HEK293 (cell line): ENCODE results near the gene GDE1.

ENCODE experiments used
- CTCF ChIA-PET: fragments of 350-600 bp; formaldehyde crosslinking; extraction: SDS; loops from one replicate; lab custom pipeline; 2021; ENCODE audit warnings: antibody characterized with exemption; lab: Yijun Ruan, JAX
- POLR2A ChIA-PET: fragments of 300-600 bp; formaldehyde crosslinking; extraction: SDS; loops from one replicate; lab custom pipeline; 2020; ENCODE audit warnings: antibody characterized with exemption, inconsistent platforms; lab: Yijun Ruan, JAX
- H3K27ac ChIP-seq: fragments of 200-500 bp; sonication (Bioruptor generic); 2 replicates; pipeline ENCODE4 v1.5.1; 2014; ENCODE audit warnings: low read depth, low read length, control low read depth, inconsistent platforms; ENCODE audit errors: extremely low read depth
- H3K36me3 ChIP-seq, 2 experiments: fragments of 200-500 bp in 1 of 2; sonication (Bioruptor generic) in 1 of 2; 1 replicate in 1 of 2; 2 replicates in 1 of 2; pipeline ENCODE4 v1.5.1; 2014 to 2017; ENCODE audit warnings: inconsistent platforms in 2 of 2, low read length in 2 of 2; ENCODE audit not compliant: control insufficient read depth in 2 of 2, insufficient read depth in 1 of 2
- H3K4me1 ChIP-seq: fragments of 200-500 bp; sonication (Bioruptor generic); 2 replicates; pipeline ENCODE4 v1.5.1; 2014; ENCODE audit warnings: mild to moderate bottlenecking, low read length, inconsistent platforms; ENCODE audit not compliant: control insufficient read depth, insufficient read depth
- H3K4me3 ChIP-seq: 2 replicates; pipeline ENCODE4 v1.5.1; 2011; ENCODE audit warnings: low read depth, mild to moderate bottlenecking, control low read depth, low read length, moderate library complexity
- H3K9me3 ChIP-seq: fragments of 200-500 bp; sonication (Bioruptor generic); 2 replicates; pipeline ENCODE4 v1.5.1; 2014; ENCODE audit warnings: low read depth, low read length, inconsistent platforms; ENCODE audit not compliant: control insufficient read depth, insufficient read depth
- BCL11A ChIP-seq: fragments of 450-650 bp; formaldehyde crosslinking; IDR thresholded peaks from 2 replicates; pipeline ENCODE4 v1.5.1; 2016; ENCODE audit warnings: low read depth, missing biosample characterization, missing genetic modification characterization
- BCL6B ChIP-seq: fragments of 450-650 bp; formaldehyde crosslinking; IDR thresholded peaks from 2 replicates; pipeline ENCODE4 v1.5.1; 2017; ENCODE audit warnings: missing biosample characterization, missing genetic modification characterization
- ELK4 ChIP-seq: IDR thresholded peaks from 2 replicates; pipeline ENCODE4 v1.6.1; 2011; ENCODE audit warnings: mild to moderate bottlenecking, low read depth, low read length, borderline replicate concordance
- GFI1B ChIP-seq: fragments of 450-650 bp; formaldehyde crosslinking; IDR thresholded peaks from 2 replicates; pipeline ENCODE4 v1.5.1; 2016; ENCODE audit warnings: missing biosample characterization, missing genetic modification characterization
- KLF16 ChIP-seq: fragments of 450-650 bp; formaldehyde crosslinking; IDR thresholded peaks from 2 replicates; pipeline ENCODE4 v1.5.1; 2017; ENCODE audit warnings: missing biosample characterization, missing genetic modification characterization
- SCRT1 ChIP-seq: fragments of 450-650 bp; formaldehyde crosslinking; IDR thresholded peaks from 2 replicates; pipeline ENCODE4 v1.5.1; 2016; ENCODE audit warnings: missing biosample characterization, missing genetic modification characterization, borderline replicate concordance
- SCRT2 ChIP-seq: fragments of 450-650 bp; formaldehyde crosslinking; IDR thresholded peaks from 2 replicates; pipeline ENCODE4 v1.5.1; 2016; ENCODE audit warnings: missing biosample characterization, missing genetic modification characterization
- TRIM28 ChIP-seq: IDR thresholded peaks from 2 replicates; pipeline ENCODE4 v1.6.1; 2011; ENCODE audit warnings: low read length, control low read depth, borderline replicate concordance
- YY2 ChIP-seq: fragments of 450-650 bp; formaldehyde crosslinking; IDR thresholded peaks from 2 replicates; pipeline ENCODE4 v1.5.1; 2016; ENCODE audit warnings: missing biosample characterization, missing genetic modification characterization
- ZBTB1 ChIP-seq: fragments of 450-650 bp; formaldehyde crosslinking; IDR thresholded peaks from 2 replicates; pipeline ENCODE4 v1.5.1; 2016; ENCODE audit warnings: missing biosample characterization, missing genetic modification characterization
- ZNF114 ChIP-seq: fragments of 450-650 bp; formaldehyde crosslinking; IDR thresholded peaks from 2 replicates; pipeline ENCODE4 v1.5.0; 2017; ENCODE audit warnings: missing biosample characterization, missing genetic modification characterization
- ZNF121 ChIP-seq: fragments of 450-650 bp; formaldehyde crosslinking; IDR thresholded peaks from 2 replicates; pipeline ENCODE4 v1.5.1; 2016; ENCODE audit warnings: missing biosample characterization, missing genetic modification characterization
- ZNF174 ChIP-seq: fragments of 450-650 bp; formaldehyde crosslinking; IDR thresholded peaks from 2 replicates; pipeline ENCODE4 v1.5.0; 2017; ENCODE audit warnings: missing biosample characterization, mild to moderate bottlenecking, missing genetic modification characterization
- ZNF202 ChIP-seq: fragments of 450-650 bp; formaldehyde crosslinking; IDR thresholded peaks from 2 replicates; pipeline ENCODE4 v1.5.1; 2016; ENCODE audit warnings: missing biosample characterization, missing genetic modification characterization, borderline replicate concordance
- ZNF211 ChIP-seq: fragments of 450-650 bp; formaldehyde crosslinking; IDR thresholded peaks from 2 replicates; pipeline ENCODE4 v1.5.1; 2016; ENCODE audit warnings: low read depth, missing biosample characterization, missing genetic modification characterization
- ZNF214 ChIP-seq: fragments of 450-650 bp; formaldehyde crosslinking; IDR thresholded peaks from 2 replicates; pipeline ENCODE4 v1.5.1; 2017; ENCODE audit warnings: missing biosample characterization, mild to moderate bottlenecking, missing genetic modification characterization, borderline replicate concordance
- ZNF266 ChIP-seq: fragments of 450-650 bp; formaldehyde crosslinking; IDR thresholded peaks from 2 replicates; pipeline ENCODE4 v1.5.1; 2016; ENCODE audit warnings: missing biosample characterization, missing genetic modification characterization, low read depth
- ZNF311 ChIP-seq: fragments of 450-650 bp; formaldehyde crosslinking; IDR thresholded peaks from 2 replicates; pipeline ENCODE4 v1.5.1; 2017; ENCODE audit warnings: missing biosample characterization, missing genetic modification characterization, borderline replicate concordance
- ZNF335 ChIP-seq: fragments of 450-650 bp; formaldehyde crosslinking; conservative IDR thresholded peaks from 2 replicates; pipeline ENCODE4 v1.5.1; 2016; ENCODE audit warnings: missing biosample characterization, missing genetic modification characterization
- ZNF473 ChIP-seq: fragments of 450-650 bp; formaldehyde crosslinking; IDR thresholded peaks from 2 replicates; pipeline ENCODE4 v1.5.1; 2017; ENCODE audit warnings: missing biosample characterization, missing genetic modification characterization
- ZNF510 ChIP-seq: fragments of 450-650 bp; formaldehyde crosslinking; IDR thresholded peaks from 2 replicates; pipeline ENCODE4 v1.5.1; 2018; ENCODE audit warnings: mild to moderate bottlenecking, missing genetic modification characterization, missing biosample characterization; ENCODE audit not compliant: insufficient replicate concordance
- ZNF544 ChIP-seq: fragments of 450-650 bp; formaldehyde crosslinking; IDR thresholded peaks from 2 replicates; pipeline ENCODE4 v1.5.0; 2017; ENCODE audit warnings: missing biosample characterization, missing genetic modification characterization
- ZNF571 ChIP-seq: fragments of 450-650 bp; formaldehyde crosslinking; IDR thresholded peaks from 2 replicates; pipeline ENCODE4 v1.5.0; 2017; ENCODE audit warnings: missing biosample characterization, missing genetic modification characterization
- ZNF623 ChIP-seq: fragments of 450-650 bp; formaldehyde crosslinking; IDR thresholded peaks from 2 replicates; pipeline ENCODE4 v1.5.1; 2016; ENCODE audit warnings: missing biosample characterization, missing genetic modification characterization
- ZNF624 ChIP-seq: fragments of 450-650 bp; formaldehyde crosslinking; IDR thresholded peaks from 2 replicates; pipeline ENCODE4 v1.5.1; 2017; ENCODE audit warnings: missing biosample characterization, missing genetic modification characterization
- ZNF658 ChIP-seq: fragments of 450-650 bp; formaldehyde crosslinking; IDR thresholded peaks from 2 replicates; pipeline ENCODE4; 2016; ENCODE audit warnings: missing biosample characterization, missing genetic modification characterization
- ZNF677 ChIP-seq: fragments of 450-650 bp; IDR thresholded peaks from 2 replicates; pipeline ENCODE4 v1.5.0; 2018; ENCODE audit warnings: missing biosample characterization, mild to moderate bottlenecking, missing genetic modification characterization, moderate library complexity
- ZNF704 ChIP-seq: fragments of 450-650 bp; formaldehyde crosslinking; IDR thresholded peaks from 2 replicates; pipeline ENCODE4 v1.5.1; 2016; ENCODE audit warnings: missing biosample characterization, missing genetic modification characterization
- TF ChIP-seq, protein P1 (sequence below): fragments of 450-650 bp; formaldehyde crosslinking; IDR thresholded peaks from 2 replicates; pipeline ENCODE4 v1.5.1; 2016; ENCODE audit warnings: missing biosample characterization, missing genetic modification characterization, borderline replicate concordance

Gene GDE1

DNA sequence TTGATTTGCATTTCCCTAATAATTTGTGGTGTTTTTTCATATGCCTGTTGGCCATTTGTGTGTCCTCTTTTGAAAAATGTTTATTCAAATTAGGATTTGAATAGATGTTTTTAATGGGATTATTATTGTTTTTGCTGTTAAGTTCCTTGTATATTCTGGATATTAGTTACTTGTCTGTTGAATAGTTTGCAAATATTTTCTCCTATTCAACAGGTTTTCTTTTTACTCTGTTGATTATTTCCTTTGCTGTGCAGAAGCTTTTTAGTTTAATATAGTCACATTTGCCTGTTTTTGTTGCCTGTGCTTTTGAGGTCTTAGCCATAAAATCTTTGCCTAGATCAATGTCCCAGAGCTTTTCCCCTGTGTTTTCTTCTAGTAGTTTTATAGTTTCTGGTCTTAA is 9.6 kb downstream of the GDE1 start:
- ChIA-PET CTCF (interaction anchor here (0.7 to 1.2 kb wide), 2 partner anchors 8 to 112 kb away, joined by 4 to 7 read pairs; no protein-coding TSS in a partner anchor), POLR2A (no interaction called here)
- Histone ChIP-seq H3K9me3 (no peaks in the 10 kb centered on the region), H3K4me3 (no peak overlapping the region), H3K36me3 (peaks cover 33 to 82% of the 10 kb centered on the region in 2 experiments), H3K27ac (no peak overlapping the region), H3K4me1 (peaks cover 3% of the 10 kb centered on the region; the same call in 1 of the 2 replicates)
- no peak for TF ChIP-seq ZNF114 (tag by site-specific recombination)
- TF ChIP-seq, protein P1, sequence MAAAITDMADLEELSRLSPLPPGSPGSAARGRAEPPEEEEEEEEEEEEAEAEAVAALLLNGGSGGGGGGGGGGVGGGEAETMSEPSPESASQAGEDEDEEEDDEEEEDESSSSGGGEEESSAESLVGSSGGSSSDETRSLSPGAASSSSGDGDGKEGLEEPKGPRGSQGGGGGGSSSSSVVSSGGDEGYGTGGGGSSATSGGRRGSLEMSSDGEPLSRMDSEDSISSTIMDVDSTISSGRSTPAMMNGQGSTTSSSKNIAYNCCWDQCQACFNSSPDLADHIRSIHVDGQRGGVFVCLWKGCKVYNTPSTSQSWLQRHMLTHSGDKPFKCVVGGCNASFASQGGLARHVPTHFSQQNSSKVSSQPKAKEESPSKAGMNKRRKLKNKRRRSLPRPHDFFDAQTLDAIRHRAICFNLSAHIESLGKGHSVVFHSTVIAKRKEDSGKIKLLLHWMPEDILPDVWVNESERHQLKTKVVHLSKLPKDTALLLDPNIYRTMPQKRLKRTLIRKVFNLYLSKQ: no peak
- TF ChIP-seq ZNF174 (tag by site-specific recombination): no peak
- peak; percentile 83 for TF ChIP-seq SCRT1 (tag by site-specific recombination)
- TF ChIP-seq KLF16 (tag by site-specific recombination): no peak
- no peak for TF ChIP-seq ZNF544 (tag by site-specific recombination)
- TF ChIP-seq SCRT2 (tag by site-specific recombination): peak; percentile 78
- no peak for TF ChIP-seq GFI1B

GRCh38 chr16:19507867-19508266 is 14.0 kb downstream of the GDE1 start:
- no peaks in the 10 kb centered on the region for H3K9me3 ChIP-seq
- CTCF ChIA-PET: interaction anchor here (1.9 to 2.5 kb wide), 2 partner anchors 107 to 119 kb away, joined by 6 to 14 read pairs; no protein-coding TSS in a partner anchor
- TF ChIP-seq BCL11A (tag by site-specific recombination): no peak
- TF ChIP-seq ZNF623 (tag by site-specific recombination): no peak
- no peak for TF ChIP-seq ZNF658
- TF ChIP-seq SCRT2 (tag by site-specific recombination): no peak
- TF ChIP-seq ZNF266 (tag by site-specific recombination): no peak
- no peak overlapping the region for H3K4me3 ChIP-seq
- H3K4me1 ChIP-seq: no peaks in the 10 kb centered on the region
- H3K36me3 ChIP-seq: peaks cover 30 to 81% of the 10 kb centered on the region in 2 experiments
- H3K27ac ChIP-seq: no peak overlapping the region
- POLR2A ChIA-PET: no interaction called here

GRCh38 chr16:19506965-19507364 is 14.9 kb downstream of the GDE1 start:
- H3K4me1 ChIP-seq: no peaks in the 10 kb centered on the region
- peaks cover 32 to 85% of the 10 kb centered on the region in 2 experiments for H3K36me3 ChIP-seq
- H3K4me3 ChIP-seq: no peak overlapping the region
- CTCF ChIA-PET: interaction anchor here (0.9 to 2.5 kb wide), 4 partner anchors 106 to 422 kb away, joined by 3 to 14 read pairs (median 5); no protein-coding TSS in a partner anchor
- POLR2A ChIA-PET: no interaction called here
- H3K27ac ChIP-seq: no peak overlapping the region
- H3K9me3 ChIP-seq: no peaks in the 10 kb centered on the region
- TF ChIP-seq ZBTB1 (no peak), ZNF174 (tag by site-specific recombination) (no peak), ZNF624 (tag by site-specific recombination) (no peak), ZNF211 (tag by site-specific recombination) (no peak), ZNF335 (tag by site-specific recombination) (no peak), ZNF311 (tag by site-specific recombination) (no peak), ZNF571 (tag by site-specific recombination) (no peak), ZNF473 (no peak), BCL6B (tag by site-specific recombination) (no peak), ZNF121 (no peak), ZNF677 (tag by site-specific recombination) (no peak), ZNF704 (tag by site-specific recombination) (no peak), ELK4 (no peak), ZNF202 (peak; percentile 77; the same call in 1 of the 2 replicates), TRIM28 (no peak), ZNF510 (tag by site-specific recombination) (peak; percentile 17), SCRT2 (tag by site-specific recombination) (no peak), YY2 (tag by site-specific recombination) (no peak), ZNF214 (tag by site-specific recombination) (no peak; the same call in 1 of the 2 replicates)
